HepG2 (cell line): Measurements from ENCODE around the gene TBC1D1.

Experiments
- FOXJ3 ChIP-seq: sonication (generic); formaldehyde crosslinking; IDR thresholded peaks from 2 replicates; pipeline ENCODE4 v1.4.0; 2020; ENCODE audit warnings: missing genetic modification reagents, mild to moderate bottlenecking, borderline replicate concordance
- ZNF781 ChIP-seq: sonication (generic); formaldehyde crosslinking; IDR thresholded peaks from 2 replicates; pipeline ENCODE4 v1.5.1; 2020; ENCODE audit warnings: borderline replicate concordance, mild to moderate bottlenecking, missing genetic modification reagents; ENCODE audit errors: not compliant biosample characterization
- ZNF879 ChIP-seq: sonication (generic); formaldehyde crosslinking; IDR thresholded peaks from 2 replicates; pipeline ENCODE4 v1.8.1; 2023; ENCODE audit warnings: missing genetic modification reagents

- no peak for TF ChIP-seq ZNF879 (CRISPR knock-in tag)
- no peak for TF ChIP-seq ZNF781
- TF ChIP-seq FOXJ3, result no peak
Measured at GRCh38 chr4:37983951-37984350, 93.1 kb downstream of the TBC1D1 start.
